K562 (cell line): ENCODE results near the gene ADTRP. TPM values are rescaled to one million over a fixed set of nuclear protein-coding genes. Genes with fewer than 3 reads are reported as not detected.

ENCODE experiments used
- FOXP1 ChIP-seq: sonication (generic); formaldehyde crosslinking; IDR thresholded peaks from 2 replicates; pipeline ENCODE4 v1.8.0; 2022; ENCODE audit warnings: mild to moderate bottlenecking, missing genetic modification reagents
- NR3C1 ChIP-seq: sonication (generic); formaldehyde crosslinking; IDR thresholded peaks from 2 replicates; pipeline ENCODE4 v1.8.1; 2022; ENCODE audit warnings: missing genetic modification reagents
- TEAD2 ChIP-seq: fragments of 450-650 bp; IDR thresholded peaks from 2 replicates; pipeline ENCODE4 v1.6.1; 2016; ENCODE audit warnings: missing genetic modification characterization, control low read depth, missing compliant biosample characterization
- polyA plus RNA-seq, 8 experiments: library from polyadenylated mRNA; depleted of rRNA in 4 of 8; stranded (reverse) in 5 of 8; unstranded in 3 of 8; fragments of >200 nt; fragmentation: Nextera tagmentation in 2 of 8; fragmentation: Illumina TruSeq in 1 of 8; extraction: Ambion mirVana in 2 of 8; extraction: Trizol in 1 of 8; gene quantifications; 2 replicates each; pipeline versions ENCODE4 v1.2.1 to v1.2.3, GENCODE V29; 2011 to 2014; ENCODE audit warnings: inconsistent platforms in 1 of 8, missing spikeins in 1 of 8
- total RNA-seq, 7 experiments: library from RNA; depleted of rRNA in 6 of 7; stranded (reverse); fragments of >200 nt in 6 of 7; fragmentation: Illumina TruSeq in 2 of 7; extraction: Trizol in 2 of 7; gene quantifications; 2 replicates each; pipeline versions ENCODE4 v1.2.1 to v1.2.3, GENCODE V29; 2011 to 2021; ENCODE audit warnings: low replicate concordance in 1 of 7
- TF ChIP-seq, protein P1 (sequence below): fragments of 250-450 bp; sonication (Bioruptor Pico); IDR thresholded peaks from 2 replicates; pipeline ENCODE4 v1.4.0; 2020; ENCODE audit warnings: mild to moderate bottlenecking, moderate library complexity
- TF ChIP-seq, protein P2 (sequence below): IDR thresholded peaks from 2 replicates; pipeline ENCODE4 v1.6.1; 2012; ENCODE audit warnings: low read depth, low read length, improper control_type of control experiment, borderline replicate concordance
- TF ChIP-seq, protein P3 (sequence below): sonication (generic); formaldehyde crosslinking; IDR thresholded peaks from 2 replicates; pipeline ENCODE4 v1.8.0; 2022; ENCODE audit warnings: mild to moderate bottlenecking, missing genetic modification reagents
- TF ChIP-seq, protein P4 (sequence below): fragments of 250-450 bp; sonication (Bioruptor Pico); IDR thresholded peaks from 2 replicates; pipeline ENCODE4 v1.4.0; 2020; ENCODE audit warnings: mild to moderate bottlenecking, moderate library complexity

The ADTRP gene
- total and polyA plus RNA-seq, 9 of the 15 experiments (the other 6 are each of a cell fraction or from before 2014, with no cell fraction given): 7.4 to 24.0 (median 13.6) TPM

DNA sequence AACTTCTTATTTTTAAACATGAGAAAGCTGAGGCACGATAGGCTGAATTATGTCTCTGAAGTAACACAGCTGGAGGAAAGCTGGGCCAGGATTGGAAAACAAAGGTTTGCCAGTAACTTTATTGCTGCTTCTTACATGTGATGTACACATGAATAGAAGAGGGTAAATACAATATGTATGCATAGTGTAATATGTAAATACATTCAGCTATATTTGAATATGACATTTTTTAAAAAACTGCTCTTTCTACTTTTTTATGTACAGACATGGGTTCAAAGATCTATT, 90.2 kb downstream of the ADTRP start (continued):
- TF ChIP-seq, protein P1, sequence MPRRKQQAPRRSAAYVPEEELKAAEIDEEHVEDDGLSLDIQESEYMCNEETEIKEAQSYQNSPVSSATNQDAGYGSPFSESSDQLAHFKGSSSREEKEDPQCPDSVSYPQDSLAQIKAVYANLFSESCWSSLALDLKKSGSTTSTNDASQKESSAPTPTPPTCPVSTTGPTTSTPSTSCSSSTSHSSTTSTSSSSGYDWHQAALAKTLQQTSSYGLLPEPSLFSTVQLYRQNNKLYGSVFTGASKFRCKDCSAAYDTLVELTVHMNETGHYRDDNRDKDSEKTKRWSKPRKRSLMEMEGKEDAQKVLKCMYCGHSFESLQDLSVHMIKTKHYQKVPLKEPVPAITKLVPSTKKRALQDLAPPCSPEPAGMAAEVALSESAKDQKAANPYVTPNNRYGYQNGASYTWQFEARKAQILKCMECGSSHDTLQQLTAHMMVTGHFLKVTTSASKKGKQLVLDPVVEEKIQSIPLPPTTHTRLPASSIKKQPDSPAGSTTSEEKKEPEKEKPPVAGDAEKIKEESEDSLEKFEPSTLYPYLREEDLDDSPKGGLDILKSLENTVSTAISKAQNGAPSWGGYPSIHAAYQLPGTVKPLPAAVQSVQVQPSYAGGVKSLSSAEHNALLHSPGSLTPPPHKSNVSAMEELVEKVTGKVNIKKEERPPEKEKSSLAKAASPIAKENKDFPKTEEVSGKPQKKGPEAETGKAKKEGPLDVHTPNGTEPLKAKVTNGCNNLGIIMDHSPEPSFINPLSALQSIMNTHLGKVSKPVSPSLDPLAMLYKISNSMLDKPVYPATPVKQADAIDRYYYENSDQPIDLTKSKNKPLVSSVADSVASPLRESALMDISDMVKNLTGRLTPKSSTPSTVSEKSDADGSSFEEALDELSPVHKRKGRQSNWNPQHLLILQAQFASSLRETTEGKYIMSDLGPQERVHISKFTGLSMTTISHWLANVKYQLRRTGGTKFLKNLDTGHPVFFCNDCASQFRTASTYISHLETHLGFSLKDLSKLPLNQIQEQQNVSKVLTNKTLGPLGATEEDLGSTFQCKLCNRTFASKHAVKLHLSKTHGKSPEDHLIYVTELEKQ (CRISPR knock-in tag): no peak
- TF ChIP-seq TEAD2 (tag): no peak
- TF ChIP-seq, protein P2, sequence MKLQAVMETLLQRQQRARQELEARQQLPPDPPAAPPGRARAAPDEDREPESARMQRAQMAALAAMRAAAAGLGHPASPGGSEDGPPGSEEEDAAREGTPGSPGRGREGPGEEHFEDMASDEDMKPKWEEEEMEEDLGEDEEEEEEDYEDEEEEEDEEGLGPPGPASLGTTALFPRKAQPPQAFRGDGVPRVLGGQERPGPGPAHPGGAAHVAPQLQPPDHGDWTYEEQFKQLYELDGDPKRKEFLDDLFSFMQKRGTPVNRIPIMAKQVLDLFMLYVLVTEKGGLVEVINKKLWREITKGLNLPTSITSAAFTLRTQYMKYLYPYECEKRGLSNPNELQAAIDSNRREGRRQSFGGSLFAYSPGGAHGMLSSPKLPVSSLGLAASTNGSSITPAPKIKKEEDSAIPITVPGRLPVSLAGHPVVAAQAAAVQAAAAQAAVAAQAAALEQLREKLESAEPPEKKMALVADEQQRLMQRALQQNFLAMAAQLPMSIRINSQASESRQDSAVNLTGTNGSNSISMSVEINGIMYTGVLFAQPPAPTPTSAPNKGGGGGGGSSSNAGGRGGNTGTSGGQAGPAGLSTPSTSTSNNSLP: no peak
- TF ChIP-seq, protein P3, sequence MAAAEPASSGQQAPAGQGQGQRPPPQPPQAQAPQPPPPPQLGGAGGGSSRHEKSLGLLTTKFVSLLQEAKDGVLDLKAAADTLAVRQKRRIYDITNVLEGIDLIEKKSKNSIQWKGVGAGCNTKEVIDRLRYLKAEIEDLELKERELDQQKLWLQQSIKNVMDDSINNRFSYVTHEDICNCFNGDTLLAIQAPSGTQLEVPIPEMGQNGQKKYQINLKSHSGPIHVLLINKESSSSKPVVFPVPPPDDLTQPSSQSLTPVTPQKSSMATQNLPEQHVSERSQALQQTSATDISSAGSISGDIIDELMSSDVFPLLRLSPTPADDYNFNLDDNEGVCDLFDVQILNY: no peak
- no peak for TF ChIP-seq FOXP1 (CRISPR knock-in tag)
- no peak for TF ChIP-seq NR3C1 (CRISPR knock-in tag)
- TF ChIP-seq, protein P4, sequence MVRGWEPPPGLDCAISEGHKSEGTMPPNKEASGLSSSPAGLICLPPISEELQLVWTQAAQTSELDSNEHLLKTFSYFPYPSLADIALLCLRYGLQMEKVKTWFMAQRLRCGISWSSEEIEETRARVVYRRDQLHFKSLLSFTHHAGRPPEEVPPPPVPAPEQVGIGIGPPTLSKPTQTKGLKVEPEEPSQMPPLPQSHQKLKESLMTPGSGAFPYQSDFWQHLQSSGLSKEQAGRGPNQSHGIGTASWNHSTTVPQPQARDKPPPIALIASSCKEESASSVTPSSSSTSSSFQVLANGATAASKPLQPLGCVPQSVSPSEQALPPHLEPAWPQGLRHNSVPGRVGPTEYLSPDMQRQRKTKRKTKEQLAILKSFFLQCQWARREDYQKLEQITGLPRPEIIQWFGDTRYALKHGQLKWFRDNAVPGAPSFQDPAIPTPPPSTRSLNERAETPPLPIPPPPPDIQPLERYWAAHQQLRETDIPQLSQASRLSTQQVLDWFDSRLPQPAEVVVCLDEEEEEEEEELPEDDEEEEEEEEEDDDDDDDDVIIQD (CRISPR knock-in tag): no peak
